GM19324 (cell line): ENCODE results near the gene PSMB5.
A peak's percentile ranks its signal among the peaks of the same experiment; 100 is the strongest.
"Not testable (repeated sequence)": the region's sequence is repeated elsewhere in the genome, so short reads cannot be mapped to it uniquely, and the experiment has no call there.

Source experiments
- ATAC-seq: cut with Tn5 transposase; IDR thresholded peaks from one replicate; pipeline ENCODE4 v1.9.1; 2021; ENCODE audit warnings: mild to moderate bottlenecking, moderate library complexity; ENCODE audit not compliant: unreplicated experiment, low FRiP score

Gene PSMB5

GRCh38 chr14:23020143-23021128 is 14.3 kb downstream of the PSMB5 start:
- no peak for ATAC-seq

- ATAC-seq: no peak
Observed at GRCh38 chr14:23018107-23018506, 16.6 kb downstream of the PSMB5 start.

- ATAC-seq: no peak
Observed at GRCh38 chr14:23017091-23017490, 17.6 kb downstream of the PSMB5 start.

- ATAC-seq: no peak
Observed at GRCh38 chr14:23015618-23016017, 19.1 kb downstream of the PSMB5 start.

- not testable (repeated sequence) for ATAC-seq
Observed at GRCh38 chr14:23013749-23014054, 21.0 kb downstream of the PSMB5 start.

GRCh38 chr14:23013054-23013748 is 21.5 kb downstream of the PSMB5 start:
- ATAC-seq: no peak

GRCh38 chr14:23009939-23010726 is 24.6 kb downstream of the PSMB5 start, which contains the start of gene C14orf93:
Gene C14orf93 (minus strand): TSS chr14:23010143. CDS start chr14:22999023, 11,120 bp downstream.
- peak; percentile 33 for ATAC-seq

- ATAC-seq: no peak
Observed at GRCh38 chr14:23009483-23009938, 25.2 kb downstream of the PSMB5 start.

GRCh38 chr14:23008831-23009230 is 25.9 kb downstream of the PSMB5 start:
- no peak for ATAC-seq

GRCh38 chr14:23006544-23007419 is 27.9 kb downstream of the PSMB5 start:
- ATAC-seq: peak; percentile 95

- no peak for ATAC-seq
Observed at GRCh38 chr14:23006188-23006534, 28.5 kb downstream of the PSMB5 start.

GRCh38 chr14:23005451-23006187 is 29.1 kb downstream of the PSMB5 start:
- no peak for ATAC-seq

- ATAC-seq: not testable (repeated sequence)
Observed at GRCh38 chr14:23004274-23004673, 30.4 kb downstream of the PSMB5 start.

GRCh38 chr14:23002592-23002991 is 32.1 kb downstream of the PSMB5 start:
- no peak for ATAC-seq

- ATAC-seq: no peak
Observed at GRCh38 chr14:23000860-23001259, 33.8 kb downstream of the PSMB5 start.

GRCh38 chr14:22998329-22999012 is 36.2 kb downstream of the PSMB5 start:
- no peak for ATAC-seq

GRCh38 chr14:22997676-22998323 is 36.9 kb downstream of the PSMB5 start:
- no peak for ATAC-seq
